CD14-positive monocyte (primary cell): ENCODE measurements around the gene SOWAHB. TPM values are rescaled to one million over a fixed set of nuclear protein-coding genes. Genes with fewer than 3 reads are reported as not detected.

Source experiments
- DNase-seq, 3 donors: peaks; one replicate each; pipeline ENCODE4 v3.0.0-alpha.2; 2011 to 2022
- H2AFZ ChIP-seq: 2 replicates; pipeline ENCODE4 v1.6.0; 2012; ENCODE audit warnings: mild to moderate bottlenecking, low read depth, low read length, inconsistent platforms; ENCODE audit not compliant: insufficient read depth, poor library complexity, severe bottlenecking
- H3K27ac ChIP-seq, 2 donors: 1 replicate in 1 of 2; 2 replicates in 1 of 2; pipeline ENCODE4 v1.5.1; 2012 to 2013; ENCODE audit warnings: low read length in 2 of 2, control low read depth in 1 of 2, inconsistent platforms in 1 of 2, low read depth in 1 of 2, mild to moderate bottlenecking in 1 of 2
- H3K27me3 ChIP-seq, 2 donors: one replicate each; pipeline versions ENCODE4 v1.6.0 to v1.6.1; 2011 to 2013; ENCODE audit warnings: low read length in 2 of 2; ENCODE audit not compliant: control insufficient read depth in 2 of 2, insufficient read depth in 2 of 2
- H3K36me3 ChIP-seq, 2 donors: replicated peaks in 1 of 2; 1 replicate in 1 of 2; 2 replicates in 1 of 2; pipeline versions ENCODE4 v1.5.1 to v1.6.1; 2012 to 2013; ENCODE audit warnings: low read length in 2 of 2, control low read depth in 1 of 2, inconsistent platforms in 1 of 2, mild to moderate bottlenecking in 1 of 2; ENCODE audit not compliant: insufficient read depth in 2 of 2, control insufficient read depth in 1 of 2
- H3K4me1 ChIP-seq, 2 donors: 1 replicate in 1 of 2; 2 replicates in 1 of 2; pipeline versions ENCODE4 v1.5.1 to v1.6.1; 2012 to 2013; ENCODE audit warnings: low read length in 2 of 2, control low read depth in 1 of 2, inconsistent platforms in 1 of 2, mild to moderate bottlenecking in 1 of 2, moderate library complexity in 1 of 2; ENCODE audit not compliant: insufficient read depth in 2 of 2, control insufficient read depth in 1 of 2
- H3K4me2 ChIP-seq: replicated peaks from 2 replicates; pipeline ENCODE3; 2012; ENCODE audit warnings: low read length, moderate library complexity, mild to moderate bottlenecking; ENCODE audit not compliant: poor library complexity, severe bottlenecking; ENCODE audit errors: extremely low read depth
- H3K4me3 ChIP-seq, 3 experiments: fragments of 200-600 bp in 1 of 3; sonication (generic) in 1 of 3; replicated peaks in 1 of 3; 1 replicate in 2 of 3; 2 replicates in 1 of 3; pipeline ENCODE4 v1.5.1; 2011 to 2013; ENCODE audit warnings: low read length in 3 of 3, mild to moderate bottlenecking in 3 of 3, control low read depth in 2 of 3, low read depth in 2 of 3, inconsistent platforms in 1 of 3, moderate library complexity in 1 of 3
- H3K79me2 ChIP-seq: 2 replicates; pipeline ENCODE4 v1.6.0; 2012; ENCODE audit warnings: mild to moderate bottlenecking, control low read depth, inconsistent platforms, low read length, moderate library complexity; ENCODE audit not compliant: insufficient read depth
- H3K9ac ChIP-seq: 2 replicates; pipeline ENCODE4 v1.6.0; 2017; ENCODE audit warnings: low read length, mild to moderate bottlenecking; ENCODE audit not compliant: insufficient read depth, poor library complexity, severe bottlenecking
- H3K9me3 ChIP-seq, 2 donors: replicated peaks in 1 of 2; 1 replicate in 1 of 2; 2 replicates in 1 of 2; pipeline versions ENCODE4 v1.5.1 to v1.6.1; 2012 to 2013; ENCODE audit warnings: low read length in 2 of 2, control low read depth in 1 of 2; ENCODE audit not compliant: control insufficient read depth in 1 of 2, insufficient read depth in 1 of 2
- H4K20me1 ChIP-seq: 2 replicates; pipeline ENCODE4 v1.6.0; 2012; ENCODE audit warnings: mild to moderate bottlenecking, low read length, control low read depth, moderate library complexity; ENCODE audit not compliant: insufficient read depth
- H3K27ac Mint-ChIP-seq, 7 donors: one replicate each; pipeline ENCODE4 v1.8.0; 2020; ENCODE audit warnings: mild to moderate bottlenecking in 7 of 7, mixed read lengths in 7 of 7, moderate library complexity in 6 of 7, inconsistent platforms in 2 of 7
- H3K27me3 Mint-ChIP-seq, 3 donors: one replicate each; pipeline ENCODE4 v1.8.0; 2021 to 2022; ENCODE audit warnings: low read depth in 3 of 3, mild to moderate bottlenecking in 3 of 3, mixed read lengths in 3 of 3, moderate library complexity in 3 of 3, inconsistent platforms in 1 of 3
- H3K36me3 Mint-ChIP-seq, 2 donors: one replicate each; pipeline ENCODE4 v1.8.0; 2020; ENCODE audit warnings: mixed read lengths in 2 of 2, inconsistent platforms in 1 of 2, mild to moderate bottlenecking in 1 of 2
- H3K4me1 Mint-ChIP-seq: one replicate; pipeline ENCODE4 v1.8.0; 2020; ENCODE audit warnings: mild to moderate bottlenecking, mixed read lengths
- H3K4me3 Mint-ChIP-seq, 2 donors: one replicate each; pipeline ENCODE4 v1.8.0; 2020; ENCODE audit warnings: mild to moderate bottlenecking in 2 of 2, mixed read lengths in 2 of 2, moderate library complexity in 1 of 2
- H3K9me3 Mint-ChIP-seq, 7 donors: one replicate each; pipeline ENCODE4 v1.8.0; 2020 to 2022; ENCODE audit warnings: mixed read lengths in 7 of 7, mild to moderate bottlenecking in 6 of 7, moderate library complexity in 6 of 7, inconsistent platforms in 2 of 7
- CTCF ChIP-seq: fragments of 200-600 bp; IDR thresholded peaks from one replicate; pipeline ENCODE4 v1.8.0; 2022; ENCODE audit warnings: antibody characterized with exemption, mild to moderate bottlenecking
- WGBS: methylation state at CpG from one replicate; pipeline ENCODE4 v1.1.5; 2013; ENCODE audit warnings: missing lambda C conversion rate; ENCODE audit not compliant: insufficient coverage; 5-methylcytosine and 5-hydroxymethylcytosine counted together
- intact Hi-C, 2 donors: fragments of 100-400 bp; cut with micrococcal nuclease; formaldehyde crosslinking; loops; one replicate each; pipeline versions ENCODE4 v1.15.0 to v1.15.1; 2023
- polyA plus RNA-seq, 3 donors: library from polyadenylated mRNA; depleted of rRNA in 1 of 3; unstranded in 2 of 3; stranded (reverse) in 1 of 3; fragments of 300-500 nt in 2 of 3; fragments of >200 nt in 1 of 3; fragmentation: Illumina TruSeq in 2 of 3; gene quantifications; 1 replicate in 2 of 3; 2 replicates in 1 of 3; pipeline ENCODE4 v1.2.3, GENCODE V29; 2012 to 2021

SOWAHB gene
- polyA plus RNA-seq, 3 donors = not detected

- Histone ChIP-seq H3K9me3 (peaks cover 0 to 11% of the 10 kb centered on the region in 2 donors), H3K27me3 (no peaks in the 10 kb centered on the region), H3K4me2 (no peak overlapping the region), H3K79me2 (no peaks in the 10 kb centered on the region), H3K36me3 (no peaks in the 10 kb centered on the region), H4K20me1 (no peaks in the 10 kb centered on the region), H3K9ac (no peak overlapping the region), H2AFZ (no peak overlapping the region), H3K27ac (no peak overlapping the region), H3K4me3 (no peak overlapping the region), H3K4me1 (no peaks in the 10 kb centered on the region)
- TF ChIP-seq CTCF = no peak
- Mint-ChIP-seq H3K36me3 (no peaks in the 10 kb centered on the region), H3K27ac (no peak overlapping the region), H3K4me3 (no peak overlapping the region), H3K27me3 (peaks cover 0 to 3% (median 0%) of the 10 kb centered on the region in 3 donors), H3K4me1 (no peaks in the 10 kb centered on the region), H3K9me3 (peaks cover 0 to 13% (median 6%) of the 10 kb centered on the region in 7 donors)
- intact Hi-C loops = no loop called here
- WGBS = 83% methylated on average over 1 of the region's 1 CpG
- no peak for DNase-seq
Measured at GRCh38 chr4:76909711-76910110, 11.8 kb upstream of the SOWAHB start.

GRCh38 chr4:76905521-76905920 lies 7.6 kb upstream of the SOWAHB start:
- Histone ChIP-seq H3K4me2 (no peak overlapping the region), H2AFZ (no peak overlapping the region)

More at GRCh38 chr4:76905521-76905920, 7.6 kb upstream of the SOWAHB start:
- H3K27ac ChIP-seq = no peak overlapping the region
- Mint-ChIP-seq H3K27ac (no peak overlapping the region), H3K4me3 (no peak overlapping the region), H3K36me3 (no peaks in the 10 kb centered on the region), H3K27me3 (peaks cover under 1 to 3% (median under 1%) of the 10 kb centered on the region in 3 donors), H3K4me1 (no peaks in the 10 kb centered on the region), H3K9me3 (peaks cover 0 to 9% (median 6%) of the 10 kb centered on the region in 7 donors)
- DNase-seq = no peak
- H3K9ac ChIP-seq = no peak overlapping the region
- 87% methylated on average over 1 of the region's 1 CpG for WGBS
- no peaks in the 10 kb centered on the region for H3K36me3 ChIP-seq
- peaks cover 0 to 12% of the 10 kb centered on the region in 2 donors for H3K9me3 ChIP-seq
- H3K79me2 ChIP-seq = no peaks in the 10 kb centered on the region
- H3K27me3 ChIP-seq = peaks cover 3 to 4% of the 10 kb centered on the region in 2 donors
- intact Hi-C loops = no loop called here
- no peak for TF ChIP-seq CTCF
- no peak overlapping the region for H3K4me3 ChIP-seq
- H3K4me1 ChIP-seq = no peaks in the 10 kb centered on the region
- no peaks in the 10 kb centered on the region for H4K20me1 ChIP-seq
